PFSK-1 (cell line): Measurements from ENCODE around the gene IQCM.

Experiments used
- FOXP2 ChIP-seq: optimal IDR thresholded peaks from 2 replicates; pipeline ENCODE3; 2011; ENCODE audit warnings: borderline replicate concordance, control low read depth, inconsistent platforms; ENCODE audit not compliant: insufficient read depth; ENCODE audit errors: extremely low read length, extremely low read depth
- POLR2AphosphoS5 ChIP-seq: IDR thresholded peaks from 2 replicates; pipeline ENCODE4 v1.6.1; 2012; ENCODE audit warnings: low read depth, mild to moderate bottlenecking, control low read depth, low read length, moderate library complexity
- SIN3A ChIP-seq: IDR thresholded peaks from 2 replicates; pipeline ENCODE4 v1.6.1; 2012; ENCODE audit warnings: mild to moderate bottlenecking, low read length, moderate library complexity, borderline replicate concordance; ENCODE audit not compliant: insufficient read depth
- TAF1 ChIP-seq: IDR thresholded peaks from 2 replicates; pipeline ENCODE4 v1.6.1; 2012; ENCODE audit warnings: low read length, control low read depth, borderline replicate concordance; ENCODE audit not compliant: insufficient read depth
- TF ChIP-seq, protein P1 (sequence below), 2 experiments: IDR thresholded peaks; 2 replicates each; pipeline versions ENCODE4 v1.6.1 to v1.8.0; 2011 to 2012; ENCODE audit warnings: low read depth in 2 of 2, low read length in 2 of 2, control low read depth in 1 of 2, inconsistent platforms in 1 of 2, mild to moderate bottlenecking in 1 of 2, moderate library complexity in 1 of 2; ENCODE audit not compliant: insufficient read depth in 1 of 2

IQCM gene

GRCh38 chr4:149572716-149573115 lies 242.9 kb downstream of the IQCM start:
- TF ChIP-seq SIN3A (no peak), POLR2AphosphoS5 (no peak), TAF1 (no peak), FOXP2 (no peak)
- TF ChIP-seq, protein P1, sequence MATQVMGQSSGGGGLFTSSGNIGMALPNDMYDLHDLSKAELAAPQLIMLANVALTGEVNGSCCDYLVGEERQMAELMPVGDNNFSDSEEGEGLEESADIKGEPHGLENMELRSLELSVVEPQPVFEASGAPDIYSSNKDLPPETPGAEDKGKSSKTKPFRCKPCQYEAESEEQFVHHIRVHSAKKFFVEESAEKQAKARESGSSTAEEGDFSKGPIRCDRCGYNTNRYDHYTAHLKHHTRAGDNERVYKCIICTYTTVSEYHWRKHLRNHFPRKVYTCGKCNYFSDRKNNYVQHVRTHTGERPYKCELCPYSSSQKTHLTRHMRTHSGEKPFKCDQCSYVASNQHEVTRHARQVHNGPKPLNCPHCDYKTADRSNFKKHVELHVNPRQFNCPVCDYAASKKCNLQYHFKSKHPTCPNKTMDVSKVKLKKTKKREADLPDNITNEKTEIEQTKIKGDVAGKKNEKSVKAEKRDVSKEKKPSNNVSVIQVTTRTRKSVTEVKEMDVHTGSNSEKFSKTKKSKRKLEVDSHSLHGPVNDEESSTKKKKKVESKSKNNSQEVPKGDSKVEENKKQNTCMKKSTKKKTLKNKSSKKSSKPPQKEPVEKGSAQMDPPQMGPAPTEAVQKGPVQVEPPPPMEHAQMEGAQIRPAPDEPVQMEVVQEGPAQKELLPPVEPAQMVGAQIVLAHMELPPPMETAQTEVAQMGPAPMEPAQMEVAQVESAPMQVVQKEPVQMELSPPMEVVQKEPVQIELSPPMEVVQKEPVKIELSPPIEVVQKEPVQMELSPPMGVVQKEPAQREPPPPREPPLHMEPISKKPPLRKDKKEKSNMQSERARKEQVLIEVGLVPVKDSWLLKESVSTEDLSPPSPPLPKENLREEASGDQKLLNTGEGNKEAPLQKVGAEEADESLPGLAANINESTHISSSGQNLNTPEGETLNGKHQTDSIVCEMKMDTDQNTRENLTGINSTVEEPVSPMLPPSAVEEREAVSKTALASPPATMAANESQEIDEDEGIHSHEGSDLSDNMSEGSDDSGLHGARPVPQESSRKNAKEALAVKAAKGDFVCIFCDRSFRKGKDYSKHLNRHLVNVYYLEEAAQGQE (IDR thresholded peaks at IDR 0.05; ENCODE audit: insufficient read depth in 1 of 2, low read depth in 2 of 2, low read length in 2 of 2) = no peak

DNA sequence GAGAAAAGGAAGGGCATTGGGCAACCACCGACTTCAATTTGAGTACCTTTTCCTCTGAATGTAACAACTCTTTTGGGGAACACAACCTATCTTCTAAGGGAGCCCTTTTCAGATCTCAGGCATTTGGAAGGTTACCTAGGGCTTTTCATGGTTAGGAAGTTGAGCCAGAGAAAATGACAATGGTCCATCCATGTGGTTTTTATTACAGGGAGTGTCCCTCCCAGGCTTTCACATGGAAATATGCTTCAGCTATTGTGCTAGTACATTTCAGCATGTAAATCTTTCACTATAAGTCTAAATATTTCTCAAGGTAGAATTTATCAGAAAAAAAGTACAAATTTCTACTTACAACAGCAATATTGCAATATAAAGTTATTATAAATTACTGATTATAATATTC lies 259.8 kb downstream of the IQCM start:
- TF ChIP-seq, protein P1 (IDR thresholded peaks at IDR 0.05; ENCODE audit: insufficient read depth in 1 of 2, low read depth in 2 of 2, low read length in 2 of 2) = no peak
- TF ChIP-seq SIN3A (no peak), POLR2AphosphoS5 (no peak), FOXP2 (no peak), TAF1 (no peak)

DNA sequence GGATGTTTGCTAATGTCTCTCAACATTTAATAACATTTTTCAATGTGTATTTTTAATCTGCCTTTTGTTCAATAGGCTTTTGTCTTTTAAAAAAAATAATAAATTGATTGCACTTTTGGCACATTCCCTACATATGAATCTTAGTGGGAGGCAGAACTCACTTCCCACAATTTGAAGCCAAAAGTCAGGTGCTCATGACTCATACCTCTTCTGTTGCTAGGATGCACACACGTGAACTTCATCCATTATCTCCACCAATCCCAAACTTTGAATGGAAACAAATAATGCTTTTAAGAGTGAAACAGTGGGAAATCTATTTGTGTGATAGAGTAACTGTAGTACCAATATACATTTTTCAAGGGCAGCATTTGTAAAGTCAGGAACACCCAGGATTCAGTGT lies 260.5 kb downstream of the IQCM start:
- TF ChIP-seq, protein P1 (IDR thresholded peaks at IDR 0.05; ENCODE audit: insufficient read depth in 1 of 2, low read depth in 2 of 2, low read length in 2 of 2) = no peak
- TF ChIP-seq TAF1 (no peak), SIN3A (no peak), FOXP2 (no peak), POLR2AphosphoS5 (no peak)

DNA sequence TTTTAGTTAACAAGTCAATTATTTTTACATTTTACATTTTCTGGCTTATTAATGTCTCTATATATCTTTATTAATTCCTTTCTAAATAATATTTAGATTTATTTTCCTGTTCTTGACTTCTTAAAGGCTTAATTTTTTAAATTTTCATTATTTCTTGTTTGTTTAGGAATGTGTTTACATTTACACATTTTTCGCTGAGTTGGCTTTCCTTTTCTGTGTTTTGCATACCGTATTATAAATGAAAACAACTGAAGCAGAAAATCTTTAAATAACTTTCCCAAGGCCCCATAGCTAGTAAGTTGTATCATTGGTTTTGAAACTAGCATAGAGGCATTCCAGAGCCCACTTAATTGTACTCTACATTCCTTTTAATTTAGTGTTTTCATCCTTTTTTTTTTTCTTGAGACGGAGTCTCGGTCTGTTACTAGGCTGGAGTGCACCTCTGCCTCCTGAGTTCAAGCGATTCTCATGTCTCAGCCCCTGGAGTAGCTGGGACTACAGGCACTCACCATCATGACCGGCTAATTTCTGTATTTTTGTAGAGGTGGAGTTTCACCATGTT lies 261.6 kb downstream of the IQCM start:
- TF ChIP-seq SIN3A (no peak), TAF1 (no peak), POLR2AphosphoS5 (no peak), FOXP2 (no peak)
- TF ChIP-seq, protein P1 (IDR thresholded peaks at IDR 0.05; ENCODE audit: insufficient read depth in 1 of 2, low read depth in 2 of 2, low read length in 2 of 2) = no peak

GRCh38 chr4:149552601-149553000 lies 263.0 kb downstream of the IQCM start:
- no peak for TF ChIP-seq TAF1
- TF ChIP-seq SIN3A = no peak
- TF ChIP-seq FOXP2 = no peak
- TF ChIP-seq, protein P1 (IDR thresholded peaks at IDR 0.05; ENCODE audit: insufficient read depth in 1 of 2, low read depth in 2 of 2, low read length in 2 of 2) = no peak
- TF ChIP-seq POLR2AphosphoS5 = no peak
